H9 (cell line): Measurements from ENCODE around the gene CDH8. TPM values are rescaled to one million over a fixed set of nuclear protein-coding genes. Genes with fewer than 3 reads are reported as not detected.

Source experiments
- DNase-seq: peaks from one replicate; pipeline ENCODE4 v3.0.0-alpha.2; 2017
- H2AFZ ChIP-seq: one replicate; pipeline ENCODE4 v1.6.1; 2013; ENCODE audit warnings: mild to moderate bottlenecking, low read length, control low read depth, moderate library complexity
- H2AK5ac ChIP-seq: 2 replicates; pipeline ENCODE4 v1.6.1; 2013; ENCODE audit warnings: low read length, control low read depth, mixed read lengths; ENCODE audit not compliant: insufficient read length
- H2BK120ac ChIP-seq: one replicate; pipeline ENCODE4 v1.6.1; 2013; ENCODE audit warnings: low read depth, mild to moderate bottlenecking, low read length, control low read depth, inconsistent platforms; ENCODE audit not compliant: poor library complexity, severe bottlenecking
- H2BK12ac ChIP-seq: 2 replicates; pipeline ENCODE4 v1.6.1; 2013; ENCODE audit warnings: low read length, control low read depth, mixed read lengths, low read depth; ENCODE audit not compliant: insufficient read length
- H2BK15ac ChIP-seq: 2 replicates; pipeline ENCODE4 v1.6.1; 2013; ENCODE audit warnings: low read depth, low read length, control low read depth
- H2BK20ac ChIP-seq: one replicate; pipeline ENCODE4 v1.6.1; 2013; ENCODE audit warnings: low read depth, mild to moderate bottlenecking, low read length, control low read depth, inconsistent platforms; ENCODE audit not compliant: poor library complexity, severe bottlenecking
- H2BK5ac ChIP-seq: 2 replicates; pipeline ENCODE4 v1.6.1; 2013; ENCODE audit warnings: low read length, control low read depth, mixed read lengths; ENCODE audit not compliant: insufficient read length
- H3K14ac ChIP-seq: 2 replicates; pipeline ENCODE4 v1.6.1; 2013; ENCODE audit warnings: low read length, control low read depth; ENCODE audit not compliant: insufficient read depth
- H3K18ac ChIP-seq: 2 replicates; pipeline ENCODE4 v1.6.1; 2013; ENCODE audit warnings: low read depth, mild to moderate bottlenecking, mixed read lengths, low read length, control low read depth; ENCODE audit not compliant: insufficient read length
- H3K23ac ChIP-seq: 2 replicates; pipeline ENCODE4 v1.6.1; 2013; ENCODE audit warnings: low read length, control low read depth, mixed read lengths, low read depth; ENCODE audit not compliant: insufficient read length
- H3K23me2 ChIP-seq: 2 replicates; pipeline ENCODE4 v1.6.1; 2013; ENCODE audit warnings: low read depth, mild to moderate bottlenecking, mixed read lengths, low read length, control low read depth; ENCODE audit not compliant: insufficient read length, poor library complexity, severe bottlenecking
- H3K27ac ChIP-seq: 2 replicates; pipeline ENCODE4 v1.5.1; 2013; ENCODE audit warnings: low read length, control low read depth, mixed read lengths, low read depth; ENCODE audit not compliant: insufficient read length
- H3K27me3 ChIP-seq: 2 replicates; pipeline ENCODE4 v1.6.1; 2013; ENCODE audit warnings: low read length, control low read depth, inconsistent platforms; ENCODE audit not compliant: insufficient read depth
- H3K4ac ChIP-seq: 2 replicates; pipeline ENCODE4 v1.6.1; 2013; ENCODE audit warnings: low read depth, mild to moderate bottlenecking, control low read depth, inconsistent platforms, low read length, moderate library complexity
- H3K4me1 ChIP-seq: 2 replicates; pipeline ENCODE4 v1.6.1; 2013; ENCODE audit warnings: low read length, control low read depth, inconsistent platforms; ENCODE audit not compliant: insufficient read depth
- H3K4me2 ChIP-seq: 2 replicates; pipeline ENCODE4 v1.6.1; 2013; ENCODE audit warnings: low read length, control low read depth, mixed read lengths; ENCODE audit not compliant: insufficient read length, insufficient read depth
- H3K56ac ChIP-seq: 2 replicates; pipeline ENCODE4 v1.6.1; 2013; ENCODE audit warnings: low read depth, mild to moderate bottlenecking, mixed read lengths, low read length, control low read depth; ENCODE audit not compliant: insufficient read length
- H3K79me1 ChIP-seq: 2 replicates; pipeline ENCODE4 v1.6.1; 2013; ENCODE audit warnings: low read depth, mild to moderate bottlenecking, moderate library complexity, low read length, control low read depth, inconsistent platforms; ENCODE audit not compliant: insufficient read depth, poor library complexity, severe bottlenecking
- H3K79me2 ChIP-seq: 2 replicates; pipeline ENCODE4 v1.6.1; 2013; ENCODE audit warnings: low read length, control low read depth, inconsistent platforms; ENCODE audit not compliant: insufficient read depth
- H3K9ac ChIP-seq: 2 replicates; pipeline ENCODE4 v1.6.1; 2013; ENCODE audit warnings: low read length, control low read depth, mixed read lengths; ENCODE audit not compliant: insufficient read length; ENCODE audit errors: extremely low read depth
- H3K9me3 ChIP-seq: one replicate; pipeline ENCODE4 v1.6.1; 2013; ENCODE audit warnings: low read depth, low read length, inconsistent platforms; ENCODE audit not compliant: control insufficient read depth
- H3T11ph ChIP-seq: one replicate; pipeline ENCODE4 v1.6.1; 2013; ENCODE audit warnings: mild to moderate bottlenecking, low read length, control low read depth, inconsistent platforms
- H4K20me1 ChIP-seq: one replicate; pipeline ENCODE4 v1.6.1; 2013; ENCODE audit not compliant: control insufficient read depth, insufficient read length, insufficient read depth
- H4K5ac ChIP-seq: 2 replicates; pipeline ENCODE4 v1.6.1; 2013; ENCODE audit warnings: low read depth, mild to moderate bottlenecking, mixed read lengths, low read length, control low read depth; ENCODE audit not compliant: insufficient read length
- H4K8ac ChIP-seq: replicated peaks from 2 replicates; pipeline ENCODE4 v1.6.1; 2013; ENCODE audit warnings: low read length, control low read depth, mixed read lengths, low read depth; ENCODE audit not compliant: insufficient read length
- H4K91ac ChIP-seq: 2 replicates; pipeline ENCODE4 v1.6.1; 2013; ENCODE audit warnings: low read depth, mild to moderate bottlenecking, moderate library complexity, mixed read lengths, low read length, control low read depth; ENCODE audit not compliant: insufficient read length
- H3K27ac Mint-ChIP-seq, 3 experiments: 2 replicates in 2 of 3; 3 replicates in 1 of 3; pipeline ENCODE4 v1.8.0; 2020 to 2021; ENCODE audit warnings: mixed read lengths in 3 of 3, mild to moderate bottlenecking in 1 of 3, moderate library complexity in 1 of 3
- H3K27me3 Mint-ChIP-seq: 2 replicates; pipeline ENCODE4 v1.8.0; 2021; ENCODE audit warnings: low read depth, mild to moderate bottlenecking, moderate library complexity, mixed read lengths
- H3K36me3 Mint-ChIP-seq, 3 experiments: 2 replicates in 2 of 3; 3 replicates in 1 of 3; pipeline ENCODE4 v1.8.0; 2020 to 2021; ENCODE audit warnings: low read depth in 3 of 3, mixed read lengths in 3 of 3; ENCODE audit not compliant: insufficient read depth in 1 of 3
- H3K4me1 Mint-ChIP-seq, 2 experiments: 2 replicates each; pipeline ENCODE4 v1.8.0; 2020; ENCODE audit warnings: mixed read lengths in 2 of 2
- H3K4me3 Mint-ChIP-seq, 2 experiments: 2 replicates in 1 of 2; 3 replicates in 1 of 2; pipeline ENCODE4 v1.8.0; 2020 to 2021; ENCODE audit warnings: mild to moderate bottlenecking in 2 of 2, mixed read lengths in 2 of 2, moderate library complexity in 1 of 2
- H3K9me3 Mint-ChIP-seq, 2 experiments: 2 replicates in 1 of 2; 3 replicates in 1 of 2; pipeline ENCODE4 v1.8.0; 2020; ENCODE audit warnings: mild to moderate bottlenecking in 2 of 2, mixed read lengths in 2 of 2, moderate library complexity in 1 of 2
- CTCF ChIP-seq: fragments of 200-600 bp; sonication (generic); conservative IDR thresholded peaks from 3 replicates; pipeline ENCODE4 v1.8.0; 2021; ENCODE audit warnings: antibody characterized with exemption, mild to moderate bottlenecking
- WGBS: extraction: QIAGEN DNeasy Blood & Tissue Kit; methylation state at CpG from one replicate; pipeline ENCODE4 v1.1.7; 2013; ENCODE audit warnings: missing lambda C conversion rate, low lambda C conversion rate, mixed read lengths; ENCODE audit not compliant: insufficient read length; ENCODE audit errors: extremely low coverage; 5-methylcytosine and 5-hydroxymethylcytosine counted together
- total RNA-seq: library from RNA; stranded (reverse); gene quantifications from 2 replicates; pipeline ENCODE4 v1.2.1, GENCODE V29; 2021

The CDH8 gene
- total RNA-seq, 1 experiment from 2014 or later = 12.0 TPM

- DNase-seq = no peak
- Mint-ChIP-seq H3K27me3 (no peaks in the 10 kb centered on the region), H3K27ac (no peak overlapping the region), H3K9me3 (no peaks in the 10 kb centered on the region; a peak in 1 of 5 replicates), H3K36me3 (peaks cover 0 to 3% (median 0%) of the 10 kb centered on the region in 3 experiments; a peak in 1 of 7 replicates), H3K4me3 (no peak overlapping the region), H3K4me1 (no peaks in the 10 kb centered on the region)
- Histone ChIP-seq H2BK12ac (no peak overlapping the region), H2AK5ac (no peak overlapping the region), H3K9ac (no peak overlapping the region), H2BK120ac (no peak overlapping the region), H3K4ac (no peak overlapping the region), H3K4me2 (no peak overlapping the region), H3K27ac (no peak overlapping the region), H3K27me3 (no peaks in the 10 kb centered on the region), H3K23ac (no peak overlapping the region), H3K14ac (no peak overlapping the region), H2BK5ac (no peak overlapping the region), H3T11ph (no peak overlapping the region), H3K79me1 (no peaks in the 10 kb centered on the region), H3K23me2 (no peaks in the 10 kb centered on the region), H3K9me3 (no peaks in the 10 kb centered on the region), H4K8ac (no peak overlapping the region), H2AFZ (no peak overlapping the region), H4K5ac (no peak overlapping the region), H2BK15ac (no peak overlapping the region), H3K18ac (no peak overlapping the region), H2BK20ac (no peak overlapping the region), H3K4me1 (no peaks in the 10 kb centered on the region), H4K20me1 (no peaks in the 10 kb centered on the region), H3K79me2 (no peaks in the 10 kb centered on the region), H3K56ac (no peak overlapping the region), H4K91ac (no peak overlapping the region)
- WGBS = no CpG with 5 or more reads among the region's 4 CpGs
- no peak for TF ChIP-seq CTCF
Observed at GRCh38 chr16:61792194-61792909, 243.9 kb downstream of the CDH8 start.
